SKM-1 (cell line): Measurements from ENCODE around the gene CPA5.
A peak's percentile ranks its signal among the peaks of the same experiment; 100 is the strongest.
"Not testable (repeated sequence)": the region's sequence is repeated elsewhere in the genome, so short reads cannot be mapped to it uniquely, and the experiment has no call there.

Experiments used
- DNase-seq: peaks from one replicate; lab custom pipeline; 2025; ENCODE audit not compliant: unreplicated experiment; lab: John Stamatoyannopoulos, UW

Gene CPA5

GRCh38 chr7:130374507-130374906, 29.9 kb downstream of the CPA5 start:
- DNase-seq = no peak

- not testable (repeated sequence) for DNase-seq
These were observed 31.8 kb downstream of the CPA5 start for GRCh38 chr7:130376461-130376860.

- no peak for DNase-seq
These were observed 32.6 kb downstream of the CPA5 start for GRCh38 chr7:130377178-130377577.

GRCh38 chr7:130379019-130379418, 34.4 kb downstream of the CPA5 start:
- no peak for DNase-seq

- no peak for DNase-seq
These were observed 34.9 kb downstream of the CPA5 start for GRCh38 chr7:130379532-130379920.

GRCh38 chr7:130379921-130380860, 35.6 kb downstream of the CPA5 start, which contains the start of gene CPA1:
Gene CPA1 (plus strand): TSS chr7:130380494. CDS start chr7:130380521, 27 bp downstream.
- no peak for DNase-seq

GRCh38 chr7:130380861-130381455, 36.3 kb downstream of the CPA5 start:
- DNase-seq = no peak

- no peak for DNase-seq
These were observed 37.1 kb downstream of the CPA5 start for GRCh38 chr7:130381468-130382312.

GRCh38 chr7:130383187-130383980, 38.8 kb downstream of the CPA5 start:
- no peak for DNase-seq

- DNase-seq = no peak
These were observed 39.8 kb downstream of the CPA5 start for GRCh38 chr7:130384371-130384801.

- DNase-seq = no peak
These were observed 40.4 kb downstream of the CPA5 start for GRCh38 chr7:130384841-130385599.

GRCh38 chr7:130385600-130386066, 41.0 kb downstream of the CPA5 start:
- no peak for DNase-seq

- no peak for DNase-seq
These were observed 42.3 kb downstream of the CPA5 start for GRCh38 chr7:130386876-130387275.

- no peak for DNase-seq
These were observed 42.7 kb downstream of the CPA5 start for GRCh38 chr7:130387306-130387627.

- DNase-seq = no peak
These were observed 43.2 kb downstream of the CPA5 start for GRCh38 chr7:130387628-130388403.

GRCh38 chr7:130388671-130389070, 44.1 kb downstream of the CPA5 start:
- no peak for DNase-seq

- DNase-seq = no peak
These were observed 45.9 kb downstream of the CPA5 start for GRCh38 chr7:130390486-130390885.

GRCh38 chr7:130393101-130393561, 48.5 kb downstream of the CPA5 start:
- DNase-seq = peak; percentile 36

- no peak for DNase-seq
These were observed 49.3 kb downstream of the CPA5 start for GRCh38 chr7:130393841-130394411.
